Stimulated activated CD8-positive, alpha-beta memory T cell treated with anti-CD3 and anti-CD28 coated beads, Interleukin-4, amount 100 ng/mL, for 1 hour (primary cell): ENCODE measurements around the gene CISD3.

ENCODE experiments used
- DNase-seq, 2 donors: peaks; one replicate each; pipeline ENCODE4 v3.0.0-alpha.2; 2020; ENCODE audit warnings: low read depth in 2 of 2, low spot score in 1 of 2

CISD3 gene, protein sequence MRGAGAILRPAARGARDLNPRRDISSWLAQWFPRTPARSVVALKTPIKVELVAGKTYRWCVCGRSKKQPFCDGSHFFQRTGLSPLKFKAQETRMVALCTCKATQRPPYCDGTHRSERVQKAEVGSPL

DNA sequence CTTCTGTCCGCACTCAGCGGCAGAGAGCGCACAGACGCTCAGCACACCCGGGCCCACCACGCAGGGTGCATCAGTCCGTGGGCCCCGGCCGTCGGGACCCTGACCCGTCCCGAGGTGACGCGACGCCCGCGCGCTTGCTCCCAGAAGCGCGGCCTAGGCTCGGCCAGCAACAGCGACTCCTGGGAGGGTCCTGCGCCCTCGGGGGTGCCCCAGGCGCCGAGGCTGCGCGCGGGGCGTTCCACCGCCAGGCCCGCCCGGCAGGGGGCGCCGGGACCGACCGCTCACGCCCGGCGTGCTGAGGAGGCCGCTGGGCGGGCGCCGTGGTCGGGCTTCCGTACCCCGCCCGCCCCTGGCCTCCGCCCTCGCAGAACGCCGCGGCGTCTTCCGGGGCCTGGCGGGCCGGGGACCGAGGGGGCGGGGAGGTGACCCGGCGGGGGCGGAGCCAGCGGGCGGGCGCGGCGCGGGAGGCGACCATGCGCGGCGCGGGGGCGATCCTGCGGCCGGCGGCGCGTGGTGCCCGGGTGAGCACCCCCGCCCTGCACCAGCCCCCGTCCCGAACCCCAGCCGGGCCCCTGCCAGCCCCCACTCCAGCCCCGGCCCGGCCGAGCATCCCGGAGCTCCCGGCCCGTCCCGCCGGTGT is at the start of gene CISD3:
Gene CISD3, plus strand, starts transcription at position 456 of the 640 bp plus-strand sequence. Its CDS starts 18 bp downstream, at position 474.
- DNase-seq, result peak; percentile 68 to 71

DNA sequence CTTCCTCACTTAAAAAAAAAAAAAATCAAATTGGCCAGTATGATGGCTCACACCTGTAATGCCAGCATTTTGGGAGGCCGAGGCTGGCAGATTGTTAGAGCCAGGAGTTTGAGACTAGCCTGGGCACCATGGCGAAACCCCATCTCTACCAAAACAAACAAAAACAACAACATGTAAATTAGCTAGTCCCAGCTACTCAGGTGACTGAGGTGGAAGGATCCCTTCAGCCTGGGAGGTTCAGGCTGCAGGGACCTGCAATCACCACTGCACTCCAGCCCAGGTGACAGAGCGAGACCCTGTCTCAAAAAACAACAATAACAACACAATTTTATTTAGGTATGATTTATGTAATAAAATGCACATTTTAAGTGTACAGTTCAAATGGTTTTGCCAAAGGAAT is 49.0 kb upstream of the CISD3 start:
- no peak for DNase-seq

GRCh38 chr17:38685491-38685890 is 44.6 kb upstream of the CISD3 start:
- DNase-seq, result no peak

- DNase-seq, result no peak
Observed at GRCh38 chr17:38687286-38687685, 42.9 kb upstream of the CISD3 start.

DNA sequence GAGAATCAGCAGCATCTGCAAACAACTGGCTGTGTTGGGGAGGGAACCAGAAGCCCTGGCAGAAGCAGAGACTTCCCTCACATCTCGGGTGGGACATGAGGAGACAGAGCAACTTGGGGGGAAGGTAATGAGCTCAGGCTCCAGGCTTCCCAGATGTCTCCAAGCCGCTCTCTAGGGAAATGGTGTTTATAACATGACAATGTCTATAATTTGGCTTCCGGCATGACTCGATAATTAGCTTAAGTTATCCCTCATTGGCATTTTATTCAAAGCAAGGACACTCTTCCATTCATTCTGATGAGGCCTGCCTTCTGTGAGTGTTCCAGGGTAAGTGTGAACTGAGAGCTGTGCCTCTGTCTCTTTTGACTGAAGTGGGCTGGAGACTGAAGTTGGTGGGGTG is 39.8 kb upstream of the CISD3 start:
- DNase-seq, result no peak

DNA sequence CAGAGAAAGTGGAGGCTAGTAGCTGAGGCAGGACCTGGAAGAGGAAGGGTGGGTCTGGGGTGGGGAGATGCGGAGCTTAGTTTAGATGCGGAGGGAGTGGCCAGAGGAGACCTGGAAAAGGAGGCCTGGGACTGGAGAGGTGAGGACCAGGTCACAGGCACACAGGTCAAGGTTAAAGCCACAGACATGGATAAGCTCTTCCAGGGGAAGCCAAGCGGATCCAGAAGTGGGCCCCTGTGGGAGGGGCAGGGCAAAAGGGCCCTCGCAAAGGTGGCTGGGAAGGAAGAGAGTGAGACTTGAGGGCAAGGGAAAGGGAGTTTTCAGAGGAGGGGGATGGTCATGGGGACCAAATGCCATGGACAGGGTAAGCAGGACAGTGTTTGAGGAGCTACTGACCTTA is 39.0 kb upstream of the CISD3 start:
- no peak for DNase-seq

- DNase-seq, result no peak
Observed at GRCh38 chr17:38693700-38694329, 36.3 kb upstream of the CISD3 start.

DNA sequence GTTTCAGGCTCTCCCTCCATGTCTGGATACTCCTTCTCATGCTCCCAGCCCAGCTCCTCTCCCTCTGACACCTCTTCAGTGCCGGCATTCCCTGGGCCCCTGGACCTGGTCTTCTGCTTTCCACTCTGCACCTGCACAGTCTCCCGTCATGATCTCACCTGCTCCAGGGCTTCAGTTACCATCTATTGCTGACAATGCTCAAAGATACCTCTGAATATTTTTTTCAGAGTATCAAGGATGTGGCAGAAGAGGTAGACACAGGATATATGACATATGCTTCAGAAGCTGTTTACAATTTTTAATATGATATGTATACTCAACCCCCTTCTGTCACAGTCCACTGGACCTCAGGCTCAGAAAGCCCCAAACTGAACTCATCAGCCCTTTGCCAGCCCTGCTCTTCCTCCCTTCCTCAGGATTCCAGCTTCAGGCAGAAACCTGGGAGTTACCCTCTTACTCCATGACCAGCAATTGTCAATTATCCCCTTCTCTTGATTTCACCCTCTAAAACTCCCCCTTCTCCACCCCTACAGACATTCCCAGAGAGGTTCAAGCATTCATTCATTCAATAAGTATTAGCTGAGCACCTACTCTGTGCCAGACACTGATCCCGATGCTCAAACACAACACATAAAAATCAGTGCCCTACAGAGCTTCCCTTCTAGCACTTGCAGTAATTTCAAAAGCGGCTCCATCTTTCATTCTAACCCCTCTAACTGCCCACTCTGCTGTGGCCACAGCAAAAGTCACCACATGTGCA is 32.9 kb upstream of the CISD3 start:
- no peak for DNase-seq

GRCh38 chr17:38698760-38699159 is 31.4 kb upstream of the CISD3 start:
- DNase-seq, result no peak

GRCh38 chr17:38701504-38702165 is 28.5 kb upstream of the CISD3 start:
- DNase-seq, result no peak

- DNase-seq, result peak; percentile 46 to 59
Observed at GRCh38 chr17:38702166-38702915, 27.8 kb upstream of the CISD3 start.

DNA sequence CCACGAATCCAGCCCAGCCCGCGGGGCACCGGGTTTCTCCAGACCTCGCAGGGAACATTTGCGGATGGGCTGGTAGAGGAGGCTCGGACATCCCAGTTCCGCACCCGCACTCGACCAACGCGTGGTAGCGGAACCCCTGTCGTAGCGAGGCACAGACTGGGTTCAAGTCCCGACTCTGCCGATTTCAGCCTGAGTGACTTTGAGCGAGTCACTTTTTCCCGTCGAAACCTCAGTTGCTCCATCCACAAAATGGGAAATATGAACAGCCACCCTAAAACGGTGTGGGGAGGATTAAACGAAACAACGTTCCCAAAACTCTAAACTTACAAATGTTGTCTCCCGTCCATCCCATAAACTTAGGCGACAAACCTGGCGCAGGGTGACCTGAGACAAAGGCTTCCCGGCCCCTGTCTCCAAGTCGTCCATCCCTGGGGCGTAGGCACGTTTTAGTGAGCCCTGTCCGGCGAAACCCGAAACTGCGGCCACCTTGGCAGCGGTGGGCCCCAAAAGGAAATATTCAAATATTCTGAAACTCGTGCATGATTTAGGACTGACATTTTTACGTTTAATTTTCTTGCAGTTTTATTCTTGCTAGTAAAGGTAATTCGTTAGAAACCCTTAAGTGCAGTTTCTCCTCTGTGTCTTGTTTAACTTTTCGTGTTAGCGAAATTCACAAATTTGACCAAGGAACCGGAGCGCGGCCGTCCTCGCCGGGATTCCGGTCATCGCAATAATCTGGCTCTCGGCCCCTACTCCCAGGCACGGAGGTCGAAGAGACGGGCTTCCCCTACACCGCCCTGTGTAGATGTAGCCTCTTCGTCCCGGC is 27.0 kb upstream of the CISD3 start:
- DNase-seq, result no peak

GRCh38 chr17:38703742-38704605 is 26.2 kb upstream of the CISD3 start:
- DNase-seq, result peak in 1 of 2 donors; percentile 53

GRCh38 chr17:38704606-38705522 is 25.3 kb upstream of the CISD3 start, which contains the start of gene MLLT6:
Gene MLLT6, plus strand, starts transcription at chr17:38705273. Its CDS starts 360 bp downstream, at chr17:38705633.
- peak in 1 of 2 donors; percentile 64 for DNase-seq

DNA sequence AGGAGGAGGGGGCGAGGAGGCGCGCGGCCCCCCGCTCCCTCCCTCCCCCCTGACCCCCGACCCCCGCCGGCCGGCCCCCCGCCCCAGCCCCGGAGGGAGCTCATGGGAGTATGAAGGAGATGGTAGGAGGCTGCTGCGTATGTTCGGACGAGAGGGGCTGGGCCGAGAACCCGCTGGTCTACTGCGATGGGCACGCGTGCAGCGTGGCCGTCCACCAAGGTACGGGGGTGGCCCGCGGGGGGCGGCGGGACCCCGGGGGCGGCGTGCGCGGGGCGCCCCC is 24.7 kb upstream of the CISD3 start:
- DNase-seq, result no peak

- no peak for DNase-seq
Observed at GRCh38 chr17:38705803-38706504, 24.2 kb upstream of the CISD3 start.

- no peak for DNase-seq
Observed at GRCh38 chr17:38706505-38707216, 23.5 kb upstream of the CISD3 start.
